ENCODE measurements around the gene TRIM63.

DNA sequence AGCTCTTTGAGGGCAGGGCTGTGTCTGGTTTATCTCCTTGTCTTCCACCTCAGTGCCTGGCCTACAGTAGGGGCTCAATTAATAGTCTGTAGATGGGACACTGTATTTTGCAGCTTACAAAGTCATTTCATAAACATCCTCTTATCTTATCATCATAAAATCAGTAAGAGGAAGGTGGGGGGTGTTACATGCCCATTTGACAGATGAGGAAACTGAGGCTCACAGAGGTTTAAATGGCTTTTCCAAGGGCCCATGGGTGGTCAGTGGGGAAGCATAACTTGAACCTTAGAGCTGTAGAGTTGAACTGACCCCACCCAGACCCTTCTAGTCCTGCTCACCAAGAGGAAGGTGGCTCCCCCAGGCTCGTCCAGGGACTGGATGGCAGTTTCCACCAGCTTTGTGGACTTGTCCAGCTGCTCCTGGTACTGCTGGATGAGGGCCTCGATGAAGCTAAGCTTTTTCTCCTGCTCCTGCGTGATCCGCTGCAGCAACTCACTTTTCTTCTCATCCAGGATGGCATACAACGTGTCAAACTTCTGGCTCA lies 9.3 kb downstream of the TRIM63 start:
- TF ChIP-seq CTCF (conservative IDR thresholded peaks at IDR 0.05; ENCODE audit: low read length) = no peak
- no peak for TF ChIP-seq EZH2phosphoT487 (IDR thresholded peaks at IDR 0.05; ENCODE audit: borderline replicate concordance, low read depth, low read length)

Data from OCI-LY7 (cell line).